HG03159 (cell line): ENCODE measurements around the gene MSMP.

Experiments
- ATAC-seq: cut with Tn5 transposase; IDR thresholded peaks from one replicate; pipeline ENCODE4 v1.9.1; 2021; ENCODE audit warnings: mild to moderate bottlenecking, moderate library complexity; ENCODE audit not compliant: unreplicated experiment

The MSMP gene

DNA sequence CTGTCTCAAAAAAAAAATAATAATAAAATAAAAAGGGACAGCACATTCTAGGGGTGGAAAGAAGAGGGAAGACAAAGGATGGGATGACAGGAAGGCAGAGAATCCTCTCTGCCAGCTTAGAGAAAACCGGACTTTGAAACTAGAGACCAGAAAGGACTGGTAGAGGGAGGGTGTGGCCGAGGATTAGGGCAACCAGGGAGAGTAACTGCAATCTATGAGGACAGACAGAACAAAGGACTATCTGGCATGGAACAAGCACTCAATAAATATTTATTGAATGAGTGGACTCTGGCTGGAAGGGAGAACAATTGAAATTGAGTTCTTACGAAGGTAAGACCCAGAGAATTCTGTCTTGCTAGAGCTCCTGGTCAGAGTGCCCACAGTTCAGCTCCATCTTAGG is 7.5 kb downstream of the MSMP start:
- no peak for ATAC-seq

DNA sequence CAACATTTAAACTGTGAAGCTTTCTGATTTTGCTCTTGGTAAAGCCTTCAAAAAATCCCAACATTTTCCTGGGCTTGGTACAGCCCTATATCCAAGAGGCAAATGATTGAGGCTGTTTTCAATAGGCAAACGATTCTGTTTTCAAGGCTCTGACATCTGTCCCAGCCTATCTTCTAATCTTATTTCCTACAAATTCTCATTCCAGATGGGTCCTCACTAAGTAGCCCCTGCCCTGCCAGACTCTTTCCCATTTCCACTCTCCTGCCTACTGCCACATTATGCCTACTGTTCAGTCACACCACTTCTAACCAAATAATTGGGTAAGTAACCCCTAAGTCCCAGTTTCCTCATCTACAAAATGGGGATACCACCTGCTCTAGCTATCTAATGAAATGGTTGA is 8.5 kb downstream of the MSMP start:
- no peak for ATAC-seq

DNA sequence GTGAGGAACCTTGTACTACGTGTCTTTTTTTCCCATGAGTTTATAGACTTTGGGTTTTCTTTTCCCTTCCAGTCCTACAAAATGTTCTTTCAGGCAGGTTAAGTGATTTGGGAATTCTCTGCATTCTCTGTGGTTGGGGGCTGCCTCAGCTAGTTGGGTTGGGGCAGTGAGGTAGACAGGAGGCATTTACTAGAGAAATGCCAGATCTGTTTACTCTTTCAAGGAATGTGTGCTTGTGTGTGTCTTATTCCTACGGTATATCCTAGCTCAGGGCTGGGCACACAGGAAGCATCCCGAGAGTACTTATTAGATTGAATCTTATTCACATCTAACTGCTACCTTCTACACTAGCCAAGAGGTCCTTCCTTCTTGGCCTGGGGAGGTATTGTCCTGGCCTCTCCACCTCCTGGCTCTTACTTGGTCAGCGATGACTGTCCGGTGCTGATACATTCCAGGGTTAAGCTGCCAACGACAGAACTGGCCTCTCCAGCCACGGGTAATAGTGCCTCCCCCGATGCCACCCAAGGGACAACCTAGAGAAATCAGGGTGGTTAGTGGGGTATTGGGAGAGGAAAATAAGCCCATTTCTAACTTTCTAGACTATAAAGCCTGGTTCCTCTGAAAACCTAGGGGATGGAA is 10.1 kb downstream of the MSMP start:
- ATAC-seq = no peak

DNA sequence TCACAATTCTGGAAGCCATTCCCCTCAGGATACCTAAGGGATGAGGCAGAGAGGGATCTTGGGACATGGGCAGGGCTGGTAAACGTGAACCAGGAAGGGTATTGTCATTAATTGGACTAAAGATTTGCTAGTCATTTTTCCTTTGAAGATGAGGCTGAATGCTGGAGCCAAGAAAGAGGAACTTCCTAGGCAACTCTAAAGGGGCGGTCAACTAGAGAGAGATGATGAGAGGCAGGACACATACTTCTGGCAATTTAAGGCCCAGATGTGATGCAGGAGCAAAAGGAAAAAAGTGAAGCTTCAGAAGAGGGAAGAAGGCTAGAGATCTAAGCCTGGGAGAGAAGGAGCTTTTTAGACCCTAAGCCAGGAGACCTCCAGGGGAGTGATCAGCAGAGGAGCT is 10.6 kb downstream of the MSMP start:
- no peak for ATAC-seq

DNA sequence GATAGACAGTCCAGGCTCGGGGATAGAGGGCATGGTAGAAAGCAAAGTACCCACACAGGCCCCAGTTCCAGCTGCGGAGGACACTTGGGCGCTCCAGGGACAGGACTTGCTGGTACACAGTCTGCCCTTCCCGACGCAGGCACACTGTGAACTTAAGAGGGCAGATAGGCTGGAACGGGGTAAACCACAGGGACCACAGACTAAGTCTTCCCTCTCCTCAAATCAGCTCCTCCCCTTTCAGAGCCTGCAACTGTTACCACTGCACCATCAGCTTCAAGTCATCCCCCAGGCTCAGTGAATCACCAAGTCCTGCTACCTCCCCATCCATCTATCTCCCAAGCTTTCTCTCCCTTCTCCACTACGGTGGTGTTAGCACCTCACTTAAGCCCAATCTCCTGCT is 12.3 kb downstream of the MSMP start:
- no peak for ATAC-seq

DNA sequence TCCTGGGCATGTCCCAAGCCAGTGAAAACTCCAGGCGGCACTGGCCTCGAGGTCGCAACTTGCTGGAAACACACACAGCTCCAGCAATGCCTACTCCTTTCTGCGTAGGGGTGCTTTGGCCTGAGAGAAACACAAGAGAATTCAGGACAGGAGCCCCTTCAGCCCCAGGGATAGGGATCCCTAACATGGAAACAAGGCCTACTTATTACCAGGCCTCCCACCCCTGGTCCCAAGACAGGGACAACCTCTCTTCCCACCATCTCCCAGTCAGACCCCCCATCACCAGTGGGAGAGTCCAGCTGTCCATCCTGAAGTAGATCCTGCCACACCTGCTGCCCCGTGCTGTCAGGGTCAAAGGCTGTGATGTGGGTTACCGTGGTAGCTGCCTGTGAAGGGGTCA is 13.8 kb downstream of the MSMP start:
- ATAC-seq = no peak

DNA sequence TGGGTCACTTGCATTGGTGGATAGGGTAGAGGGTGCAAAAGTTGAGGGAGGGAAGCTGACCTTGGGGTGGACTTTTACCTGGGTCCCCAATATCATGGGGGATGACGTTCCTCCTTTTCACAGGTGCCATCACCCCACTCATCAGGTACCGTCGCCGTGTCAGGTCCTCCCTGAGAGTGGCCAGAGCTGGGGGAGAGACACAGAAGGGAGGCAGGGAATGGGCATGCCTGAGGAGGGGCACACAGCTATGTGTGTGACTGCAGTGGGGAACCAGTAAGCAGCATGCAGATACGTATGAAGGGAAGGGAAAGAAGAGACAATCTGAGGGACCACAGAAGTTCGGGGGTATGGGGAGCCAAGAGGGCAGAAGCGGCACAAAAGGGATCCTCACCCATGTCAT is 15.2 kb downstream of the MSMP start:
- ATAC-seq = no peak

DNA sequence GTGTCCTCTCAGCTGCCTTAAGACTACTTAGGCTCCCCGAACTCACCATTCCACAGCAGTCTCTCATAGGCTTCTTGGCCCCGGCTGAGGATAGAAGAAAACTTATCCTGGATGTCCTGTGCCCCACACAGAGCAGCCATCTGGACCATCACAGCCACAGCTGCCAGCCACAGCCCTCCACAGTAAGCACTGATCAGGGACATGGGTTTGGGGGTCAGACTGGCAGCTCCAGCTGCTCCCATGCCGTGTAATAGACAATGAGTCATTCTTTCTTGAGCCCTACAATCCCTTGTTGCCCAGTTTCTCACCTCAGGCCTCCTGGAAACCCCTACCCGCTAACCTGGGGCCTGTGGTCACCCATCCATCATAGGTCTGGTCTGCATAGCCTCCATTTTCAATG is 15.9 kb downstream of the MSMP start:
- no peak for ATAC-seq

DNA sequence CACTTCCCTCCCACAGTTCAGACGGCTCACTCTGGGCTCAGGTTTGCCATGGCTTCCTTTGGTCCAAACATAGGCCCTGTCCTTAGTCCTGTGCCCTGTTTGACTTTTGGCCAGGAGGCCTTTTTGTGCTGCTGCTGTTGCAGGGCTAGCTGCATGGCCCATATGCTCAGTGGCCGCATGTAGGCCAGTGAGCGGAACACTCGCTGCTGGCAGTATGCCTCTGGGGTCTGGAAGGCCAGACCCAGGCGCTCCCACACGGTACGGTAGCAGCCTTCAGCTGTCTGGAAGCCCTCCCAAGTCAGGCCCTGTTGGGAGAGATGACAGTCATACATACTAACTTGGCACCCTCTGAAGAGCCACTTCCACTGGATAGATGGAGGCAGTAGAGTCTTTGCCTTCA is 16.9 kb downstream of the MSMP start:
- ATAC-seq = no peak

DNA sequence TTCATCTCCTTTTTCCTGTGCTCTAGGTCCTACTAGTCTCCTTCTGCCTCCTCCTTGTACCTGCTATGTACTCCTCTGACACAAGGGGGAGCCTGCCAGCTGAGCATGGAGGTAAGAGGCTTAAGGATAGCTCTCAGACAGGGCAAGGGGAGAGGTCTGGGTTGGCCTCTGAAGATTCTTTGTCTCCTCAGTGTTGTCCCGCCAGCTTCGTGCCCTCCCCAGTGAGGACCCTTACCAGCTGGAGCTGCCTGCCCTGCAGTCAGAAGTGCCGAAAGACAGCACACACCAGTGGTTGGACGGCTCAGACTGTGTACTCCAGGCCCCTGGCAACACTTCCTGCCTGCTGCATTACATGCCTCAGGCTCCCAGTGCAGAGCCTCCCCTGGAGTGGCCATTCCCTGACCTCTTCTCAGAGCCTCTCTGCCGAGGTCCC is 17.9 kb downstream of the MSMP start:
- no peak for ATAC-seq

DNA sequence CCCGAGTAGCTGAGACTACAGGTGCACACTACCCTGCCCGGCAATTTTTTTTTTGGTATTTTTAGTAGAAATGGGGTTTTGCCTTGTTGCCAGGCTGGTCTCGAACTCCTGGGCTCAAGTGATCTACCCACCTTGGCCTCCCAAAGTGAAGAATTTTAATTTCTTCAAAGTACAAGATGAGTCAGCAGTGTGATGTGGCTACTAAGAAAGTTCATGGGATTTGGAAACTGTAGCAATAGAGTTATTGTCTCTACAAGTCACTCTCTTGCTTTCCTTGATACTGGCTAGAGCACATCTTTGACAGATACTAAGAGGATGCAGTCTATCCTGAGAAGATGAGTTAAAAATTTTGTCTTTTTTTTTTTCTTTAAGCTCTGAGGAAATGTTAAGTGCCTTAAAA is 20.0 kb downstream of the MSMP start:
- ATAC-seq = no peak

DNA sequence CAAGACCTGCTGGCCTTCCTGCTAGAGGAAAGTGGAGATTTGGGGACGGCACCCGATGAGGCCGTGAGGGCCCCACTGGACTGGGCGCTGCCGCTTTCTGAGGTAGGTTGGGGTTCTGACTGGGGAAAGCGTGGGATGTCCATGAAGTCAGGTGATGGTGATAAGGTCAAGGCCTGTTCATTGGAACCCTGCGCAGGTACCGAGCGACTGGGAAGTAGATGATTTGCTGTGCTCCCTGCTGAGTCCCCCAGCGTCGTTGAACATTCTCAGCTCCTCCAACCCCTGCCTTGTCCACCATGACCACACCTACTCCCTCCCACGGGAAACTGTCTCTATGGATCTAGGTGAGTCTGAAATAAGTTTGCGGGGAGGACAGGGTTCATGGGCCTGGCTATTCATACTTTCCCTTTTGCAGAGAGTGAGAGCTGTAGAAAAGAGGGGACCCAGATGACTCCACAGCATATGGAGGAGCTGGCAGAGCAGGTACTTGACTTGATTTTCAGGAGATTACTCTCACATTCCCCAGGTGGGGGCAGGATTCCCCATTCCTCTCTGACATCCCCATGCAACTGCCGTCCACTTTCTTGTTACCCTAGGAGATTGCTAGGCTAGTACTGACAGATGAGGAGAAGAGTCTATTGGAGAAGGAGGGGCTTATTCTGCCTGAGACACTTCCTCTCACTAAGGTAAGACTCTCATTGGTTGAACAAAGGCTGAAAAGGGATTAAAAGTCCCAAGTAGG is 21.1 kb downstream of the MSMP start:
- ATAC-seq = no peak

DNA sequence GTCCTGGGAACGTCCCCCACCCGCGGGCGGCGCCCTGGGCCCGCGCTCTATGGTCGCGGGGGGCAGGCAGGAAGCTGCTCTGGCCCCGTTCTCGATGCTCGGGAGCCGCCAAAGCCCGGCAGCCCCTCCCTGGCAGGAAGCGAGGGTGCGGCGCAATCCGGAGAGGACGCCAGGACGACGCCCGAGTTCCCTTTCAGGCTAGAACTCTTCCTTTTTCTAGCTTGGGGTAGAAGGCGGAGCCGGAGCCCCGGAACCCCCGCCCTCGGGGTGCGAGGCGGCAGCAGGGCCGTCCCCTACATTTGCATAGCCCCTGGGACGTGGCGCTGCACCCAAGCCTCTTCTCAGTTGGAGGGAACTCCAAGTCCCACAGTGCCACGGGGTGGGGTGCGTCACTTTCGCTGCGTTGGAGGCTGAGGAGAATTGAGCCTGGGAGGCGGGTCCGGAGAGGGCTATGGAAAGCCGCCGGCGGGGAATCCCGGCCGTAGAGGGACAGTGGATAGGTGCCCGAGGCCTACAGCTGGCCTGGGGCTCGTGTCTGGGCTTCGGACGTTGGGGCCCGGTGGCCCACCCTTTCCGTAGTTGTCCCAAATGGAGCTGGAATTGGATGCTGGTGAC is 21.8 kb downstream of the MSMP start, which contains the start of the genes CREB3 and TLN1:
Gene CREB3, plus strand, starts transcription at position 482 of the 615 bp plus-strand sequence. Its CDS starts 107 bp downstream, at position 589.
Gene TLN1, minus strand, starts transcription at position 11 of the 615 bp plus-strand sequence. CDS start 6,501 bp downstream, outside the sequence.
- peak; percentile 75 for ATAC-seq

DNA sequence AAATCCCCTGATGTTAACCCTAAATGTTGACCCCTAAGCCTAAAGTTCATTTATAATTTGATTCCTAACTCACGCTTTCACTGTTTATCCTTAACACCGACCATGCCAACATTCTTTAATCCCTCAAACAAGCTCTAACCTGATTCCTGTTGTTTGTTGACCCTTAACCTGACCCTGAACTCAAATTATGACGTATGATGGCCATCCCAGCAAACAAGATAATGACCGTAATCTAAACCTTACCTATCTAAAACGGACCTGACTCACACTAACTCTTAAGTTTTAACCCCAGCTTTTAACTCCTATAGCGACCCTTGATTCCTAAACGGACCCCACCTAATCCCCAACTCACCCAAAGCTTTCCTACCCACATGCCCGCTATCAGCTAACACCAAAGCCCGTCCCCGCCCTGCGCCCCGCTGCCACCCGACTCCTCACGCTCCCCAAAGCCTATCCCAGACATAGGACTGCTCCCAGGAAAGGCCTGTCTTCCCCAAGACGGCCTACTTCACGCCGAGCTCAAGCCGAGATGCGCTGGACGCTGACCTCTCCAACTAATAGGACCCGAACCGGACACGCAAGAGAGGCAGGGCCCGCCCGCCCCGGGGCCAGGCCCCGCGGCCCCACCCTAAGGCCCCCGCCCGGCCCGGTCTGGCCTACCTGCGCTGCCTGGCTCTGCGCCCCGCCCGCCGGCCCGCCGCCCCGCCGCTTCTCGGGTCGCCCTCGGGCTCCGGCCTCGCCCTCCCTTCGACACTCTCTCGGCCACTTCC is 22.5 kb downstream of the MSMP start:
- no peak for ATAC-seq

DNA sequence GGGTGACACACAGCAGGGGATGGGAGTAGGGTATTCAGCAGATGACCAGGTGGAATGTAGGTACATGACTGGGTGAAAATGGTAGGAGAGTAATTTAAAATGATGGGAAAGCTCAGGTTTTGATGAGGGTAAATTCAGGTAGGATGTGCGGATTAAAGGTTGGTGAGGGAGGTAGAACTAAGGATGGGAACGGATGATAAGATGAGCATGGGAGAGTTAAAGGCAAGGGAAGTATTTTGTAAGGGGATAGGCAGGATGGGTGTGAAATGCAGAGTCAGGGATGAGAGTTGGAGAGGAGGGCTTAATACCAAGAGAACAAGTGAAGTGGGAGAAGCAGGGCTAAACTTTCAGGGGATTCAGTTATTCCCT is 23.6 kb downstream of the MSMP start:
- no peak for ATAC-seq

DNA sequence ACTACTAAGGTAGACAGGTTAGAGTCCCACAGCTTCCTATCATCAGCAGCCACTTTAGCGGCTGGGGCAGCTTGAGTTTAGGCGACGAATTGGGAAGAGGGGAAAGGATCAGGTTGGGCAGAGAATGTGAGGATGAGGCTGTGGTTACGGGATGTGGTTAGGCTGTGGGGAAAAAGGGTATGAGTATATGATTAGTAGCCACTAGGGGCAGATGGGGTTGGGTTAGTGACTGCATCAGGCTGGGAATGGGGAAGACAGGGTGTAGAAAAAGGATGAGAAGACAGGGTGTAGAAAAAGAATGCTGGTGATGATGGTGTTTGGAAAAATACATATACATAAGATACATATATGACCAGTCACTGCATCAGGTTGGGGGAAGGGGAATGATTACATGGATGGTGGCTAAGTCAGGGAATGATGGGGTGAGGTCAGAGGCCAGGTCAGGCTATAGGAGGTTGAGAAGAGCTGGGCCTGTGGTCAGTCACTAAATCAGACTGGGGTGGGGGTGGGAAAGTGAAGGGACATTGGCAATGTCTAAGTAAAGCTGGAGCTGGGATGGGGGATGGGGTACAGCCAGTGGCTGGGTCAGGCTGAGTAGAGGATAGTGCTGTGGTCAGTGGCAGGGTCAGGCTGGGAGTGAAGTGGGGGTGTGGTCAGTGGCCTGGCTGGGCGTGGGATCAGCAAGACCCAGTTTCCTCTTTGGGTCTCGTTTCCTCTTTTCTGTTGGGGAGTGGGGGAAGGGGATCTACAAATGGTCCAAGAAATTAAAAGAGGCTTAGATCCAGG is 24.2 kb downstream of the MSMP start:
- no peak for ATAC-seq

DNA sequence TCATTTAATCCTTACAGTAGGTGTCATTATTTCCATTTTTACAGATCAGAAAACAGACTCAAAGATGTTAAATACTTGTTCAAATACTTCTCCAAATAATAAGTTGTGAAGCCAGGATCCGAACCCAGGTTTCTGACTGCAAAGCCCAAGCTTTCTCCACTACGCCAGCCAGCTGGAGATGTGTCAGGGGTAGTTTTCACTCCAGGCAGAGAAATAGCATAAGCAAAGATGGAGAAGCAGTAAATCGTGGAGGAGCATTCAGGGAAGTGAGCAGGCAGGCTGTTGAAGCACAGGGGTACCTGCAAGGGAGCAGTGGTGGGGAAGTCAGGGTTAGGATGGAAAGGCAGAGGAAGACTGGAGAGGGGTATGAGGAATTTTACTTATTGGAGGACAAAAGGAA is 25.0 kb downstream of the MSMP start:
- no peak for ATAC-seq

DNA sequence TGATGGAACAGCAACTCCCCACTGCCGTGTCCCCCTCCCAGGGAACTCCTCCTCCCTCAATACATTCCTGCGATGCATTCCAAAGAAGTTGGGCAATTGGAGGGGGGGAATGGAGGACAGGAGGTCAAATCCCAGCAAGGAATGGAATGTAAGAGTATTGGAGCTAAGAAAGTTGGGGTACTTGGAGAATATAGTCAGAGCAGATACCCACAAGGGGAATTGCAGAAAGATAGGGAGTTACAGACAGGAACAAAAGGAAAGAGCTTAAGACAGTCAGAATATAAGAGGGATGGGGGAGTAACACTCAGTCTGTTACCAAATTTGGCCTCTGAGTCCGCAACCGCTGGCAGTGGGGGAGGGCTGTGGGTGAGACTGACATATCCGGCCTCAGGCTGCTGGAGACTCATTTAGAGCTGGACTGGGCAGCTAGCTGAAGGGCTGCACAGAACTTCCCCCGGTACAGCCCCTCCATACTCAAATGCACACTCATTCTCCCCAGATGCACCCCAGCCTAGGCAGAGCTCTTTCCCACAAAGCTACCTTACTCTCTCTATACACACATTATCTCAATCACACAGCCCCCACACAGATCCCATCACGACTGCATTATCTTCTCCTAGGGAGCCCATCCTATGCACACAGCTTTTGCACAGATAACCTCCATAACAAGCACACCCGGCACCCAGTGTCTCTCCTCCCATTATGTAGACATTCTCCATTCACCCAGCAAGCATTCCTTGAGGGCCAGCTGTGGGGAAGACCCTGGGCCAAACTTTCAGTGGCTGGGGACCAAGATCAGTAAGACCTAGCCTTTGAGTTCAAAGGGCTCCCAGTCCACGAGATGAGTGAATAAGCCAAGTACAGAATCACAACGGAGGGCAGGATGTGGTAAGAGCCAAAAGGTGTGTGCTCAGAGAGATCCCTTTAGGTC is 25.8 kb downstream of the MSMP start:
- no peak for ATAC-seq

DNA sequence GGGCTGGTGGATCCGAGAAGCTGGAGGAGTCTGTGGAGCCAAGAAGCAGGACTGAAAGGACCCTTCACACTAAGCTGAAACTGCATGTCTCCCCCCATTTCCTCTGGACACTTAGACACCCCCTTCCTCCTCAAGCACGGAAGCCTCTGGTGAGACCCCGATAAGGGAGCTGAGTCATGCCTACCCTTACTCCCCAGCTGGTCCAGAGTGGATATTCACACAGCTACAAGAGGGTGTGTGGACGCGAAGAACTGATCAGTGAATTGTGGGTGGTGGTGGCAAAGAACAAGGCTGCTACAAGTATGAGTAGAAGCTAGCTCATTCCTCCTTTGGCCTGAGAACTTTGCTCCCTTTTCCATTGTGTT is 26.4 kb downstream of the MSMP start:
- ATAC-seq = no peak

DNA sequence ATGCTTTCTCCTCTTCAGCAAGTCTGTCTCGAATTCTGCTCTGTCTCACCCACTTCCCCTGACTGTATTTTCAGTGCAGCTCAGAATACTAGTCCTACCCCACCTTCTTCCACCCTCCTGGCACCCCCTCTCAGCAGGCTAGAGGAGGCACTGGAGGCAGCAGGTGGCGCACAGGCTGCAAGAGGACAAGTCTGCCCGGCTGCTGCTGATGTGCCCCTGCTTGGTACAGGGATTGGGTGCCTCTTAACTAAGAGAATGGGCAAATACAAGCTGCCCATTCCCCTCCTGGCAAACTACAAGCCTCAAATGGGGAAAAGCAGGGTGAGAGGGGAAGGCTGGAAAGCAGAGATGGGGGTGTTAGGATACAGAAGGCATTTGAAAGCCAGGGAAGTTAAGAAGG is 27.1 kb downstream of the MSMP start:
- ATAC-seq = no peak
